Tibial artery (tissue), 4 donors: ENCODE data around the gene RAB11FIP5.

ENCODE experiments used
- DNase-seq, 2 donors: peaks; one replicate each; pipeline ENCODE4 v3.0.0-alpha.2; 2019
- H3K27ac ChIP-seq, 2 donors: fragments of 200-600 bp; sonication (generic) in 1 of 2; 1 replicate in 1 of 2; 2 replicates in 1 of 2; pipeline ENCODE4 v1.5.1; 2018 to 2019; ENCODE audit warnings: mild to moderate bottlenecking in 1 of 2
- H3K27me3 ChIP-seq, 2 donors: fragments of 200-600 bp; sonication (generic) in 1 of 2; one replicate each; pipeline versions ENCODE4 v1.5.1 to v1.6.0; 2016 to 2019
- H3K36me3 ChIP-seq, 3 donors: fragments of 200-600 bp; sonication (generic) in 2 of 3; one replicate each; pipeline ENCODE4 v1.5.1; 2016 to 2019; ENCODE audit warnings: mild to moderate bottlenecking in 2 of 3
- H3K4me1 ChIP-seq, 4 donors: fragments of 200-600 bp; sonication (generic) in 2 of 4; 1 replicate in 3 of 4; 2 replicates in 1 of 4; pipeline ENCODE4 v1.5.1; 2016 to 2019
- H3K4me3 ChIP-seq, 2 donors: fragments of 200-600 bp; sonication (generic) in 1 of 2; 1 replicate in 1 of 2; 2 replicates in 1 of 2; pipeline ENCODE4 v1.5.1; 2018 to 2019; ENCODE audit warnings: mild to moderate bottlenecking in 2 of 2
- H3K9me3 ChIP-seq, 3 donors: fragments of 200-600 bp; sonication (generic) in 1 of 3; one replicate each; pipeline ENCODE4 v1.5.1; 2016 to 2019
- intact Hi-C: fragments of 100-400 bp; cut with DNase I; formaldehyde crosslinking; loops from one replicate; pipeline ENCODE4 v1.15.0; 2023; ENCODE audit warnings: low total_unique reads
- TF ChIP-seq, protein P1 (sequence below), 2 experiments: fragments of 200-600 bp in 1 of 2; fragments of 450-650 bp in 1 of 2; IDR thresholded peaks; one replicate each; pipeline ENCODE4 v1.5.1; 2017 to 2019; ENCODE audit warnings: antibody characterized with exemption in 2 of 2, mild to moderate bottlenecking in 1 of 2, moderate library complexity in 1 of 2

Gene RAB11FIP5

DNA sequence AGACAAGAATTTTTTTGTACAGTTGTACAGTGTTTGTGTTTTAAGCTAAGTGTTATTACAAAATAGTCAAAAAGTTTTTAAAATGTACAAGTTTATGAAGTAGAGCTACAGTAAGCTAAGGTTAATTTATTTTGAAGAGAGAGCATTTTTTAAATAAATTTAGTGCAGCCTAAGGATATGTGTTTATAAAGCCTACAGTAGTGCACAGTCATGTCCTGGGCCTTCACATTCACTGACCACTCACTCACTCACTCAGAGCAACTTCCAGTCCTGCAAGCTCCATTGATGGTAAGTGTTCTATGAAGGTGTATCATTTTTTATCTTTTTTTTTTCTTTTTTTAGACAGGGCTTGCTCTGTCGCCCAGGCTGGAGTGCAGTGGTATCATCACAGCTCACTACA is 85.4 kb downstream of the RAB11FIP5 start:
- H3K4me1 ChIP-seq, result peaks cover 0 to 5% (median 0%) of the 10 kb centered on the region in 4 donors
- intact Hi-C loops, result no loop called here

DNA sequence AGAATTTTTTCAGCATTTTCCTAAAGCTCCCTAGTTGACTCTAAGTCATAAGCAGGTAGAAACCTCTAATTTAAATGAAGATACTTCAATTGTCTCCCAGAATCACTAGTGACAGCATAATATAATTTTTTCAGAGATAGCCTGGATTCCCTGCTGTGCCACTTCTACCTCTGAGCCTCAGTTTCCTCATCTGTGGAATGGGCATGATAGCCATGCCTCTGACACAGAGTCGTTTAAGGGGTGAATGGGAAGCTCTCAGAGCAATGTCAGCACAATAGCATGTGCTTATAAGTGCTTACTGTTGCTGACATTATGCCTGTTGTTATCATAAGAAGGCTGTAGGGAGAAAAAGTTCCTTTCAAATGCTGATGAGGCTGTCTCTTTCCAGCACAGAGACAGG is 89.3 kb downstream of the RAB11FIP5 start:
- H3K4me1 ChIP-seq, result peaks cover 0 to 17% (median 1%) of the 10 kb centered on the region in 4 donors
- H3K27me3 ChIP-seq, result no peaks in the 10 kb centered on the region
- no peak for DNase-seq
- no peaks in the 10 kb centered on the region for H3K9me3 ChIP-seq
- H3K4me3 ChIP-seq, result no peak overlapping the region
- intact Hi-C loops, result no loop called here
- peaks cover 0 to 23% (median 9%) of the 10 kb centered on the region in 3 donors for H3K36me3 ChIP-seq
- TF ChIP-seq, protein P1, sequence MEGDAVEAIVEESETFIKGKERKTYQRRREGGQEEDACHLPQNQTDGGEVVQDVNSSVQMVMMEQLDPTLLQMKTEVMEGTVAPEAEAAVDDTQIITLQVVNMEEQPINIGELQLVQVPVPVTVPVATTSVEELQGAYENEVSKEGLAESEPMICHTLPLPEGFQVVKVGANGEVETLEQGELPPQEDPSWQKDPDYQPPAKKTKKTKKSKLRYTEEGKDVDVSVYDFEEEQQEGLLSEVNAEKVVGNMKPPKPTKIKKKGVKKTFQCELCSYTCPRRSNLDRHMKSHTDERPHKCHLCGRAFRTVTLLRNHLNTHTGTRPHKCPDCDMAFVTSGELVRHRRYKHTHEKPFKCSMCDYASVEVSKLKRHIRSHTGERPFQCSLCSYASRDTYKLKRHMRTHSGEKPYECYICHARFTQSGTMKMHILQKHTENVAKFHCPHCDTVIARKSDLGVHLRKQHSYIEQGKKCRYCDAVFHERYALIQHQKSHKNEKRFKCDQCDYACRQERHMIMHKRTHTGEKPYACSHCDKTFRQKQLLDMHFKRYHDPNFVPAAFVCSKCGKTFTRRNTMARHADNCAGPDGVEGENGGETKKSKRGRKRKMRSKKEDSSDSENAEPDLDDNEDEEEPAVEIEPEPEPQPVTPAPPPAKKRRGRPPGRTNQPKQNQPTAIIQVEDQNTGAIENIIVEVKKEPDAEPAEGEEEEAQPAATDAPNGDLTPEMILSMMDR (IDR thresholded peaks at IDR 0.05), result no peak
- no peak overlapping the region for H3K27ac ChIP-seq

More for the DNA sequence above, 85.4 kb downstream of the RAB11FIP5 start:
- H3K27me3 ChIP-seq, result no peaks in the 10 kb centered on the region
- TF ChIP-seq, protein P1 (IDR thresholded peaks at IDR 0.05), result no peak
- no peak for DNase-seq
- no peak overlapping the region for H3K4me3 ChIP-seq
- H3K27ac ChIP-seq, result no peak overlapping the region
- H3K36me3 ChIP-seq, result peaks cover 0 to 14% (median 0%) of the 10 kb centered on the region in 3 donors
- no peaks in the 10 kb centered on the region for H3K9me3 ChIP-seq
